ENCODE data around the gene IRGQ. TPM values are rescaled to one million over a fixed set of nuclear protein-coding genes. Genes with fewer than 3 reads are reported as not detected.

Gene IRGQ
- total and polyA plus RNA-seq, 8 donors = 2.0 to 57.1 (median 13.1) TPM

DNA sequence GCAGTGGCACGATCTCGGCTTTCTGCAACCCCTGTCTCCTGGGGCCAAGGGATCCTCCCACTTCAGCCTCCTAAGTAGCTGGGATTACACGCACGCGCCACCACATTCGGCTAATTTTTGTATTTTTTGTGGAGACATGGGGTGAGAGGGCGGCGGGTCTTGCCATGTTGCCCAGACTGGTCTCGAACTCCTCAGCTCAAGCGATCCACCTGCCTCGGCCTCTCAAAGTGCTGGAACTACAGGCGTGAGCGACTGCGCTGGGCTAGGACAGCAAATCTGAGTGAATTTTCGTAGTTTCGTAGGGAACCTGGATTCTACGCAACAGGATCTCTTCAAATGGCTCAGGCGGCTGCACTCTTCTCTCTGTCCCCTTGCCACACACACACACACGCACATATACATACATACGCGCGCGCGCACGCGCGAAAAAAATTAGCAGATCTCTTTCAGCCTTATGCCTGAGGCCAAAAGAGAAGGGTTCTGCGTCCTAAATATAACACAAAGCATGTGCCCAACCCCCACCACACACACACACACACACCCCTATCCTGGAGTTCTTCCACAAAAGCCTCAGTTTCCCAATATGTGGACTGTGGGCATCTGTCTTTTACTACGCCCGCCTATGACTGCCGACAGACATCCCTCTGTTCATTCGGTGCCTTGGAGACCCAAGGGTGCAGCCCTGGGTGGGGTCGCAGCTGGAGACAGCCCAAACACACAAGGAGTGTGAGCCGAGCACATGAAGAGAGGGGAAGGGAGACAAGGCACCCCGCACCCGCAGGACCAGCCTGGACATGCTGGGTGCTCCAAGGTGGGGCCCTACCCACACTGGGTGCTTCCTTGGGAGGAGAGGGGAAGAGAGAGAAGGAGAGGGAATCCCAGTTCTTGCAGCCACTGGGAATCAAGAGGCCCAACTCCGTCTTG, 19.7 kb downstream of the IRGQ start:
- peak overlapping the region; percentile 31 to 92 (median 87) for H3K27ac ChIP-seq
- intact Hi-C loops (cut with DNase I; ENCODE audit: low total_unique reads) = no loop called here
- WGBS, 5 donors = 57 to 70% (median 68%) methylated on average over 33 to 37 of the region's 37 CpGs
- TF ChIP-seq EP300 (IDR thresholded peaks at IDR 0.05) = no peak
- no peak for TF ChIP-seq POLR2AphosphoS5 (IDR thresholded peaks at IDR 0.05)
- TF ChIP-seq POLR2A (IDR thresholded peaks at IDR 0.05) = no peak
- no peak for TF ChIP-seq CTCF (IDR thresholded peaks at IDR 0.05)
- H3K4me1 ChIP-seq = peaks cover 19 to 55% (median 33%) of the 10 kb centered on the region in 4 donors
- DNase-seq = peak in 1 of 2 donors; percentile 42
- no peaks in the 10 kb centered on the region for H3K27me3 ChIP-seq
- peaks cover 0 to 26% (median 7%) of the 10 kb centered on the region in 4 donors for H3K36me3 ChIP-seq
- peak overlapping the region; percentile 62 to 91 (median 76) for H3K4me3 ChIP-seq
- H3K9me3 ChIP-seq = no peaks in the 10 kb centered on the region

DNA sequence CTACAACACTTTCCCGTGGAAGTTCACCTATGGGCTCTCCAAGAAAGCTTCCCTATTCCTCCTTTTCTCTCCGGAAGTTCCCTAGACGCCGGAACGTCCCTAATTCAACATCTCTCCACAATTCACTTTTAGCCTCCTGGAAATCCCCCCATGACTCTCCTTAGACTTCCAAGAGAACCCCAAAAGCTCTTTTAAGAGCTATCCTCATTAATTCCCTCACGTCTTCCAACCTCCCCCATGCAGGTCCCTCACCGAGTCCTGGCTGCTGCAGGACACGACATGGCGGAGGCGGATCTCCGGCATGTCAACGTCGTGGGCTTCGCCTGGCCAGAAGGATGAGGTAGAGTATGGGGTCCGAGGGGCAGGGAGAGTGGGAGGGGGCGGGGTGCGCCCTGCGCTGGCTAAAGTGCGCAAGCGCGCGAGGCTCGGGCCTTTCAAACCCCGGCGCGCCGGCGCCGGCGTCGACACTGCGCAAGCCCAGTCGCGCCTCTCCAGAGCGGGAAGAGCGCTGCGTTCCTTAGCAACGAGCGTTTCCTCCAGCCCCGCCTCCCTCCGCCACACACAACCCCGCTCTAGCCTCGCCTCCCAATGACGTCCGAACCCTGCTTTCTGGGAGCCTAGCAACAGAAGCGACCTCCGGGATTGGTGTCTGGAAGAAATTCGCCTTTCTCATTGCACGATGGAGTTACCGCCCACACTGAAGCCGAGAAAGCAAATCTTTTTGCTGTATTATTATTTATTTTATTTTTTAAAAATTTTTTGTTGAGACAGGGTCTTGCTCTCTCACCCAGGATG, 20.6 kb downstream of the IRGQ start, which contains the start of the genes PINLYP and XRCC1:
Gene PINLYP (plus strand): TSS at position 646 of the 795 bp plus-strand sequence. CDS start 1,391 bp downstream, outside the sequence.
Gene XRCC1 (minus strand): TSS at position 372 of the 795 bp plus-strand sequence. CDS start 69 bp downstream, at position 303.
- no peaks in the 10 kb centered on the region for H3K27me3 ChIP-seq
- H3K4me3 ChIP-seq = peak within 1 kb of the TSS; percentile 62 to 91 (median 76)
- TF ChIP-seq CTCF (IDR thresholded peaks at IDR 0.05) (no peak), EP300 (IDR thresholded peaks at IDR 0.05) (peak; percentile 23), POLR2AphosphoS5 (IDR thresholded peaks at IDR 0.05) (peak in 2 of 3 donors; percentile 29 to 55)
- peak; percentile 98 to 100 for DNase-seq
- H3K4me1 ChIP-seq = peaks cover 13 to 53% (median 31%) of the 10 kb centered on the region in 4 donors
- H3K9me3 ChIP-seq = no peaks in the 10 kb centered on the region
- intact Hi-C loops (cut with DNase I; ENCODE audit: low total_unique reads) = no loop called here
- peaks cover 0 to 30% (median 8%) of the 10 kb centered on the region in 4 donors for H3K36me3 ChIP-seq
- 0 to 1% (median 1%) methylated on average over 34 to 51 of the region's 51 CpGs for WGBS, 5 donors
- peak within 1 kb of the TSS; percentile 58 to 92 (median 87) for H3K27ac ChIP-seq

- peaks cover 0 to 30% (median 8%) of the 10 kb centered on the region in 4 donors for H3K36me3 ChIP-seq
- intact Hi-C loops (cut with DNase I; ENCODE audit: low total_unique reads) = no loop called here
- WGBS, 5 donors = 23 to 31% (median 27%) methylated on average over 12 of the region's 12 CpGs
- peak overlapping the region; percentile 62 to 91 (median 76) for H3K4me3 ChIP-seq
- TF ChIP-seq POLR2AphosphoS5 (IDR thresholded peaks at IDR 0.05) (no peak), POLR2A (IDR thresholded peaks at IDR 0.05) (no peak), CTCF (IDR thresholded peaks at IDR 0.05) (no peak), EP300 (IDR thresholded peaks at IDR 0.05) (no peak)
- H3K4me1 ChIP-seq = peaks cover 13 to 49% (median 28%) of the 10 kb centered on the region in 4 donors
- H3K27ac ChIP-seq = peak overlapping the region; percentile 58 to 92 (median 87)
- no peaks in the 10 kb centered on the region for H3K9me3 ChIP-seq
- peak in 1 of 2 donors; percentile 35 for DNase-seq
- H3K27me3 ChIP-seq = no peaks in the 10 kb centered on the region
These were observed 21.3 kb downstream of the IRGQ start for GRCh38 chr19:43574424-43575155.

All from stomach (tissue), 9 donors.